AG08395 (cell line): ENCODE results near the gene B4GALT5.
"Not testable (repeated sequence)": the region's sequence is repeated elsewhere in the genome, so short reads cannot be mapped to it uniquely, and the experiment has no call there.

Source experiments
- DNase-seq: peaks from one replicate; pipeline ENCODE4 v3.0.0; 2012; ENCODE audit warnings: mixed read lengths, low spot score

B4GALT5 gene

DNA sequence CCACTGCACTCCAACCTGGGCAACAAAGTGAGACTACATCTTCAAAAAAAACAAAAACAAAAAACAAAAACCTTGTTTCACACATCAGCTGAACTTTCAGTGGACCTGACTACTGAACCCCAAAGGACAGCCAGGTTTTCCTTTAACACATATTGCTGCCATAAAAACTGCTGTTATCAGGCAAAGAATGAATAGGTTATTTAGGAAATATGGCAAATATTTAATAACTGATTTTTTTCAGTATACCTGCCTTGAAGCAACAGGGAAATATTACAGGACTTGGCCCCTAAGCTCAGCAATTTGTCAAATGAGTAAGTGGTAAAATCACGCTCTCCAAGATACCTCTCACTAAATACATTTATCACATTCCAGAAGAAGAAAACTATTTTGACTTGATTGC lies 34.0 kb downstream of the B4GALT5 start:
- no peak for DNase-seq

DNA sequence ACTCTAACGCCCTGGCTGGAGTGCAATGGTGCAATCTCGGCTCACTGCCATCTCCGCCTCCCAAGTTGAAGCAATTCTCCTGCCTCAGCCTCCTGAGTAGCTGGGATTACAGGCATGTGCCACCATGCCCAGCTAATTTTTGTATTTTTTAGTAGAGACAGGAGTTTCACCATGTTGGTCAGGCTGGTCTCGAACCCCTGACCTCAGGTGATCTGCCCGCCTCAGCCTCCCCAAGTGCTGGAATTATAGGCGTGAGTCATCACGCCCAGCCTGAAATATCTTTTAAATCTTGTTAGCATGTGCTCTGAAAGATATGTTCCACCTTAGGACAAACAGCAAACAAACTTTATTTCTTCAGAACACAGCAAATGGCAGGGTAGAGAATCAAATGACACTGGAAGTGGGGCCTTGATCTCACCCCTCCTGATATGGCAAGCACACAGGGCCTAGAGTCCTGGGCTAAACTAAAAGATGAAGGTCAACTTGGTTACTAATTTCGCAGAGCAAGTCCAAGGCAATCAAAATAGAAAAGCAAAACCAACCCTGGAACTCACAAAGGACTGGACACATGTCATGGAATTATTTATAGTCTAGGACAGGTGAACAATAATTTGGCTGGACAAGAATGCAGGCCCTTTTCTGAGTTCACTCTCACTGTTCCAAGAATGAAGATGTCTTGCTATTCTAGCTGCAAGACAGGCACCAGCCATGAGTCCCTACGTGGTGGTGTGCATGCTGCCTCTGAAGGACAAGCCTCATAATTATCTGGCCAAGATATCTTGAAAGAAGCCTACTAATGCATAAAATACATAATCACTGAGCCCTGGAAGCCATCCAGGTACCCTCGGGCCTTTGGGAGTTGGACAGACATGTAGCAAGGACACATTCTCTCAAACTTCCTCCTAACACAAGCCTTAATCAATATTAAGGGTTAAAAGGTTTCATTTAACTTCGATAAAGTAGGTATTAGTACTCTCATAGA lies 35.6 kb downstream of the B4GALT5 start:
- DNase-seq = no peak

DNA sequence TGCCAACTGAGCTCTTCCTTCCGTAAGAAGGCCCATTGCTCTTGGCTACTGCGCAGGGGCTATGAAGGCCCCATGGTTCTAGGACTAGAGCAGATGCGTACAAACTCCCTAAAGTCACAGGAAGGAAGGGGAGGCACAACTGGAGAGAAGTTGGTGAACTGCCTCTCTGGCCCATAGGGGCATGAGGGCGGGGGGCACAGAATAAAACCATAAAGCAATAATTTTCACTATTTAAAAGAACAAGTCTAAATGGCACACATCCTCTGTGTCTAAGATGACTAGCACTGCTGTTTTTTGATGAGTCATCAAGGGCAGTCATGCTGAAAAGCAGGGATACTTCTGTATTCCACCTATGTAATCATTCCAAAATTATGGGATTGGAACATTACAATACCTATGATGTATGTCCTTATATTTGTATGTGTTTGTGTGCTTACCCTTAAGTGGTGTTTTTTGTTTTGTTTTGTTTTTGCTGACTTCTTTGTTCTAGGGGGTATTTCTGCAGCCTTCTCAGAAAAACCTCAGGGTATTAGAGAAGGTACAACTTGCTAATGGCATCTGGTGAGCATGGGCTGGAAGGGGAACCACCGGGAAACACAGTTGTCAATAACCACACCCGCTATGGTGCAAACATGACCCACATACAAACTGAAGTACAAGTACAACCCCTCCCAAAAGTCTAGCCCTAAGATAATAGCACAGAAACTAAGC lies 36.9 kb downstream of the B4GALT5 start:
- peak; percentile 52 for DNase-seq

DNA sequence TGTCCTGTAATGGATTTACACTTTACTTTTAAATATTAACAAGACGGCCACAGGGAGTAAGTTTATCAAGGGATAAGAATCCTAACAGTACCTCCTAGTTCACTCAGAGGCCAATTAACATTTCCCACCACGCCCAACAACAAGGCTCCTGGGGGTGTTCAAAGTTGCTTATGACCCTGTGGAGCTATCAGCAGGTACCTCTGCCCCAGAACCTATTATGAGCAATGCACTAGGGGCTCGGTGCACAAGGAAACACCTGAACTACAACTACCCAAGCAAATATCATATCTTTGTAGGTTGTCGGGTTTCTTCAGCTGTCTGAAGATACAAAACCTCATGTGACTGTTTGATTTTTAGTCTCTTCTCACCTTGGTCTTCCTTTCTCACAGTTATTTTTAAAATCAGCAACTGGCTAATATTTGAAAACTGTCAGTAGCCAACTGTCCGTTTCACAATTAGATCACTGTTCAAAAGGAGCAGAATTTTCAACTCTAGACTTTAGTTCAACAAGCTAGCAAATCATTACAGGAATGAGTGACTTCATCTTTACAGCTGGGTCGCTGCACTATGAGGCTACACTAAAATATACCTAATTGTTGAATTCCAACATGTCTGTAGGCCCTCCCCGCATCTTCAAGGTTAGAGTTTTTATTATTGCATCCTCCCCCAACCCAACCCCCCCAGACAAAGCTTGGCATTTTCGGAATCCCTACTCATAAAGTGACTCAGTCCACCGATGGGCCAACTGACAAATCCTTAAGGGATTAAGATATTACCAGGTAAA lies 38.1 kb downstream of the B4GALT5 start:
- no peak for DNase-seq

DNA sequence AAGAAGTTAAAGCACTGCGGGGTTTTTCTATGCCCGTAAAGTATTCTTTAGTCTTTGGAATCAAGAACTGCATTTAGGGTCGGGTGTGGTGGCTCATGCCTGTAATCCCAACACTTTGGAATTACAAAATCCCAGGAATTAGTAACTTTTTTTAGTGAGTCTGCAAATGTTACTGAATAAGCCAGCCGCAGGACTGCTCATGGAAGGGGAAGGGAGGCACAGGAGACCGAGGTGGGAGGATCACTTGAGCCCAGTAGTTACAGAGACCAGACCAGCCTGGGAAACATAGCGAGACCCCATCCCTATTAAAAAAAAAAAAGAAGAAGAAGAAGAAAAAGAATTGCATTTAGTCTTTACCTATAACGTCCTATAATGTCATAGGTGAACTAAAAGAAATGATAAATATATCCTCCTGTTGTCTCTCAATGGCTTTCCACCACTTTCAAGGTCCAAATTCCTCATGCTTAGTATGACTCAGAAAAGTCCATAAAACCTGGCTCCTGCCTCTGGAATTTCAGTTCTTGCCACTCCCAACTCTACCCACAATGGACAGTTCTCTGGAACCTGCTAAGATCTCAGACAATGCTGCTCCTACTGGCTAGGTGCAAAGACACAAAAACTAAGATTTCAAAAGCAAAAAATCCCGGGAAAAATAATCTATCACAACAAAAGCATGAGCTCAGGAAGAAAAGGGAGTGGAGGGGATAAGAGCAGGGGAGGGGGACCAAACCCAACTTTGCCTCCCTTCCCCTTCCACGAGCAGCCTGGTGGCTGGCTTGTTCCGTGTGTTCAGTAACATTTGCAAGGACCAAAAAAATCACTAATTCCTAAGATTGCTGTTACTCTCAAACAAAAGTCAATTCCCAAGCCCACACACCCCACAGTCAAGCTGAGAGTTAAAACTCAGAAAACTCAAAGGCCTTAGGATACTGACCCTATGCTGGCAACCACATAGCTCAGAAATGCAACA lies 39.0 kb downstream of the B4GALT5 start:
- peak; percentile 74 for DNase-seq

DNA sequence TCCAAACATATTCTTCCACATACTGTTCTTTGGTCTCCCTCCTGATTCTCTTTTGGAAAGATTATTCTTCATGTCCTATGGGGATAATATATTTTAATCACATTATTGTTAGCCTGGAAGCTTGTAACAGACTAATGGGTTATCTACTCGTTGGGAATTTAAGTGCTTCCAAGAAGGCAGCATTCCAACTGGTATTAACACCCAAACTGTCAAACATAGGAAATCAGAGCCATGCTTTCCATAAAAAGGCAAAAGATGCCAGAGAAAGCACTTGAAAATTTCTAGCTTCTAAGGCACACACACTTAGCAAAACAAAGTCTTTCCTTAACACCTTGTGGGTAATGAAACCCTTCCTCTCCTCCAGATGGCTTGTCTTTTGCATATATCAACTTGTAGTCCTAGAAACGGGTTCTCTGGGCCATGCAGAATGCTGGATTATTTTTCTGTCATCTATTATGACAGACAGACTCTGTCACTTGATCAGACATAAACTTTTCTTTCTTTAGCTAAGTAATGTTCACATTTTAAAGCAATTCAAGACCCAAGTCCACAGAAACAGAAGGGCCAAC lies 41.5 kb downstream of the B4GALT5 start:
- no peak for DNase-seq

DNA sequence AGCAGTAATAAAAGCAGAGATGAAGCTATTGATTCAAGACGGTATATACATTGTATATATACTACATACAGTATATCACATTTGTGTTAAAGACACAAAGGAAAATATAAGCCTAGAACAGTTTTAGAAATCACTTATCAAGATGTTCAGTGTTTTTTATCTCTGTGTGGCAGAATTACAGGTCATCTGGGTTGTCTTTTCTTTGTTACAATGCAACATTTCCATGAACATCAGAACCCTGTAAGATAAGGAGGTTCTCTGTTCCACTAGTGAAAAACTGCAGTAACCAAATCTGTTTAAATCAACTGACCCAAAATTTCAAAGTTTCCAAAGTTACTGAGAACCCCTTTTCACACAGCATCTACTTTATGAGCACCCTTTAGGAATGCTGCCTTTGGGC lies 42.2 kb downstream of the B4GALT5 start:
- no peak for DNase-seq

DNA sequence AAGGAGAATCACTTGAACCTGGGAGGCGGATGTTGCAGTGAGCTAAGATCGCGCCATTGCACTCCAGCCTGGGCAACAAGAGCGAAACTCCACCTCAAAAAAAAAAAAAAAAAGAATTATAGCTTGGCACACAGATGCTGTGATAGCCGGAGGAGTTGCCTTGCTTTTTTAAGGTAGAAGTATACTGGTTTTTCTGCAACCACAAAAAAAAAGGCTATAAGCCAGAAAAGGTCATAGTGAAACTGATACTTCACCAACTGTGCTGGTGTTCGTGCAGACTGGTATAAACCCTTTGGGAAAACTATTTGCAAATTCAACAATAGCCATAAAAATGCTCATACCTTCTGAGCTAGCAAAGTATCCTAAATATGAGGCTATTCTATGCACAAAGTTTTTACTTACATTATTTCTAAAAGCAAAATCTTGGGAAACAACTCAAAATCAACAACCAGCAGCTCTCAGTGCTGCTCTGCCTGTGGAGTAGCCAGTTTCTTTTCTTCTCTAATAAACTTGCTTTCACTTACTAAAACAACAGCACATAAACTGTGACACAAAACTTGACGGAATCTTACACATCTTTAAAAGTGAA lies 44.0 kb downstream of the B4GALT5 start:
- DNase-seq = no peak

DNA sequence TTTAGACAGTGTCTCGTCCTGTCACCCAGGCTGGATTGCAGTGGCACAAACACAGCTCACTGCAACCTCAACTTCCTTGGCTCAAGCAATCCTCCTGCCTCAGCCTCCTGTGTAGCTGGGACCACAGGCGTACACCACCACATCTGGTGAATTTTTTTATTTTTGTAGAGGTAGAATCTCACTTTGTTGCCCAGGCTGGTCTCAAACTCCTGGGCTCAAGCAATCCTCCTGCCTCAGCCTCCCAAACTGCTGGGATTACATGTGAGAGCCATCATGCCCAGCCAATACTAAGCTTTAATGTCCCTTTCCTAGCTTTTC lies 44.8 kb downstream of the B4GALT5 start:
- DNase-seq = not testable (repeated sequence)

DNA sequence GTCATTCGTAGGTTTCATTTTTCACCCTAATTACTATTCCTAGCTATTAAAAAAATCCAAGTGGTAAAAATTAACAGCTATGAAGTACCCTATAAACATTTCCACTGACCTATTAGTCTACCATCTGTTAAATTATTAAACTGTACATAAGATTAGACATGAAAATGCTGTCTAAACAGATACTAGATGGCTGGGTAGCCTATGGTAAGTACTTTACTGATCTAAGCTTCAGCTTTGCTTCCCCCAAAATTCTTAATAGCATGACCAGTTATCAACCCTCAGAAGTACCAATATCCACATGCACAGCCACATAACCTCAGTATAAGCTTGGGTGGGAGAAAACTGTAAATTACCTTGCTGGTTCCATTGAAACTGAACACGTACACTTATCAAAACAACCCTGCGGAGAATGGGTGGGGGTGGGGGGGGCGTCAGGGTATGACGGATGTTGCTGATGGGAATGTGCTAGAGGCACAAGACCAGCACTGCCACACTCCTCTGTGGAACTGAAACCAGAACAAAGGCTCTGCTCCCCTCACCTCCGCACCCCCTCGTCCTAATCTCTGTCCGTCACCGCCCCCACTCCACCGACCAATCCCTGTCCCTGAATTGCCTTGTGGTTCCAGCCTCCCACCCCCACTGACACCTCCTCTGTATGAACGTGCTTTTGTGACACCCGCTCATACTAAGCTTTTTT lies 45.3 kb downstream of the B4GALT5 start:
- no peak for DNase-seq

DNA sequence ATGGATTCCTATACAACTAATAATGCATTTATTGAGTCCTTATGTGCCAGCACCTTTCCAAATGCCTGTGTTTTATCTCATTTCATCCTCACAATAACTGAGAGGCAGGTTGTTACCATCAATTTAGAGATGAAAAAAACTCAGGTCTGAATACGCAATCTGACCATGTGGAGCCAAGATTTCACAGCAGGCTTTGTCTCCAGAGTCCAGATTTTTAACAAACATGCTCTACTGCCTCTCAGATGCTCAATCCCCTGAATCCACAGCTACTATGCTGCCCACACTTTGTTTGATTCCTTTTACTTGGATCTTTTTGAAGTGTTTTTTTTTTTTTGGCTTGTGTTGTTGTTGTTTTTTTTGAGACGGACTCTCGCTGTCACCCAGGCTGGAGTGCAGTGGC lies 46.8 kb downstream of the B4GALT5 start:
- no peak for DNase-seq

DNA sequence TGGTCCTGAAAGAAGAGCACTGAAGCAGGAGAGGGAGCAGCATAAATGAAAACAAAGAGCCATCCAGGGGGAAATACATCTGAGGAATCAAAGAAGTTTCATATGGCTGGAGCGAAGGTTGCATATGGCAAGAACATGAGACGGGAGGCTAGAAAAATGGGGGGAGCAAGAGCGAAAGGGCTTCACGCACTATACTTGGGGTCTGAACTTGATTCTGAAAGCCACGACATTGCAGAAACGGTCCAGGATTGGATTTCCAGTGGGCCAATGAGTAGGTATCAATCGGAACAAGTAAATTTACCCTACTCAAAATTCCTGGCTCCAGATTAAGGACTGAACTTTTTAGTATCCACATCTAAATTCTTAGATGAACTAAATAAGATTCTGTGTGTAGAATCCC lies 47.9 kb downstream of the B4GALT5 start:
- DNase-seq = no peak

DNA sequence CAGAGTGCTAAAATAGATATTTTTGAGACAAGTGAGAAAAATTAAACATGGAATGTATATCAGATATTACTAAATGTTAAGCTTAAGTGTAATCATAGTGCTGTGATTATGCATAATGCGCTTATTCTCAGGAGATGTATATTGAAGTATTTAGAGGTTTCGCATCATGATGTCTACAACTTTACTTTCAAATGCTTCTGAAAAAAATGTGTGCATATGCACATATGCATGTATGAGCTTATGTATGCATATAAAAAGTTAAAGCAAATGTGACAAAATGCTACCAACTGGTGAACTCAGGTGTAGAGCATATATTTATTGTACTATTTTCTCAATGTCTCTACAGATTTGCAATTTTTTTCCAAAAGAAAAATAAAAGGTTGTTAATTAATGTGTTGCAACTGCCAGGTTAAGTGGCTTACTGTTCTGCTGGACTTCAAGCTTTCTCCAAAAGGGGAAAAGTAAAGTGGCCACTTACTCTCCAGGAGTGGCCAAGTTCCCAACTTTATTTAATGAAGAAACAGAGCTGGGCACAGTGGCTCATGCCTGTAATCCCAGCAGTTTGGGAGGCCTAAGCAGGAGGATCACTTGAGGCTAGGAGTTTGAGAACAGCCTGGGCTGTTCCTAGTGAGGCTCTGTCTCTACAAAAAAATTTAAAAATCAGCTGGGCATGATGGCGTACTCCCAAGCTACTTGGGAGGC lies 48.9 kb downstream of the B4GALT5 start:
- no peak for DNase-seq

DNA sequence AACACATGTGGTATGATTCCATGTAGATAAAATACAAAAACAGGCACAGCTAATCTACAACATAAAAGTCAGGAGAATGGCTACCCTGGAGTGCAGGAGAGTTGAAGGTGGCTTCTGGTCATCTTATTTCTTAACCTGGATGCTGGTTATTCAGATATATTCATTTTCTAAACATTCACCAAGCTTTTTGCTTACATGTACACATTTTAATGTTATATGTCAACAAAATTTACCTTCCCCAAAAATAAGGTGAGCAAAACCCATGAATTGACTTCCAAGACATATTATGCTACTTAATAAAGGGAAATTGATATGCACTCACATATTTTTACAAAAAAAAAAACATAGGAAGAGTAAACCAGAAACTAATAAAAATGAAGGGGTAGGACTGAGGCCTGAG lies 50.6 kb downstream of the B4GALT5 start:
- no peak for DNase-seq

DNA sequence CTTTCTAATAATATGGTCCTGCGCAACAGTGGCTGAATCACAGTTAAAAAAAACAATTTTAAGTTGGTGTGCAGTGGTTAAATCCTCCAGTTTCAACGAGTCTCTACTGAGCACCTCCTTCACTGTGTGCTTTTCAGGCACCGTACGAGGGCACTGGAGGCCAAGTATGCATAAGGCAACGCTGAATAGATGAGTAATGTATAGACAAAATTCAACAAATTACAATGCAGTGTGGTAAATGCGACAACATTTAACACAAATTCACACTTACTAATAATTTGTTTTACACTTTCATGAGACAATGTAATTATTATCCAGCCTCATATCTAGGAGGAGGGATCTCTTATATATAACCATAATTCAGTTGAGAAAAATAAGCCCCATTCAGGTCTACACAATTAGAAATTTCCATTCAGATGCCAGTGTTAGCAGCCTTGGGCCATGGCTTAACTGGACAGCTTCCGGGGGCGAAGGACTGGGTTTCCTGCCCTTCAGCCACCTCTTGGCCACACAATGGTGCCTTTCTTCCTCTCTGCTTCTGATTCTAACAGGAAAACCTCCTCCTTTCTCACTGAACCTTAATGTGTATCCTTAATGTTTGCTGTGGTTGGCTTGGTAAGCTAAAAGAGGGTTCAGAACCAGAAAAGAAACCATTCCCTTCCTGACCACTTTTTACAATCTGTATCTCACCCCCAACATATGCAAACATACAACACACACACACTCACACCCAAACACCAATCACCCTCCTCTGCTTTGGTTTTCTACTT lies 51.9 kb downstream of the B4GALT5 start:
- DNase-seq = no peak

DNA sequence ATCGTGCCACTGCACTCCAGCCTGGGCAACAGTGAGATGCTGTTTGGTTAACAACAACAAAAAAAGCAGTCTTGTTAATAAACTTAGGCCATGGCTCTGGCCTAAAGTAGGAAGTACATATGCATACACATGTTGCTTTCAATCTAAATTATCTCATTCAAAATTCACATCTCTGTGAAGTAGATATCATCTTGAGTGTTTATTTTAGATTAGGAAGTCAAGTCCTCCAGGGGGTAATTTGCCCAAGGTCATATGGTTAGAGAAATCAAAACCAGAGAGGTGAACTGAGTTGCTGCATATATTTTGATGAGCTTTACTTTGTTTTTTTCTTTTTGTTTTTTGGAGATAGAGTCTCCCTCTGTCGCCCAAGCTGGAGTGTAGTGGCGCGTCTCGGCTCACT lies 52.8 kb downstream of the B4GALT5 start:
- DNase-seq = no peak

DNA sequence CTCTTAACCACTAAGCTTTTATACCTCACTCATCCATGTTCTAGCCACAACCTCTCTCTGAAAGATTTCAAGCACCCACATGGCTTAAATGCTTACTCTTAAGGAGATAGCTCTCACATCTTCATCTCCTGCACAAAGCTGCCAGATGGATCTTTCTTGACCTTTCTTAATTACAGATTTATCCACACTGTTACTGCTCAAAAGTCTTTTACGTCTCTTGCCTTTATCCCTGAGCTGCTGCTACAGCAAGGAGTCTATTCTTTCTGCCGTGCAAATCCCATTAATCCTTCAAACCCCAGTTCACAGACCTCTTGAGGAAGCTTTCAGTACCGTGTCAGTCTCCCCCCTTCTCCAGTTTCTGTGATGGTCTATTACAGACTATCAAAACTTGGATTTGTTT lies 54.6 kb downstream of the B4GALT5 start:
- DNase-seq = no peak

DNA sequence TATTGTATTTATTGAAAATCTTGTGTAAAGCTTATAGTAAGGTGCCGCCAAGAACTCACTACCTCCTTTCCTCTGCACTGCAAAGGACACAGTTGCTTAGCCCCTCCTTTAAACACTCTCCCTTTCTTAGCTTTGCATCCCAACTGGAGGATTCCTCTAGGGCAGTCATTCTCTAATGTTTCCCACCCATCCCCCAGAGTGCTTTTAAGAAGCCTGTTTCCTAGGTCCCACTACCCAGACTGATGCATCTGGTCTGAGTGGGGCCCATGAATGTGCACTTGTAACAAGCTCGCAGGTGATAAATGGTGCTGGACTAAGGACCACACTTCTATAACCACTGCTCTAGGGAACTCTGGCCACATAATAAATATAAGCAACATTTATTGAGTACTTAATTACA lies 55.2 kb downstream of the B4GALT5 start:
- DNase-seq = no peak
